ENCODE measurements around the gene DSG1. TPM values are rescaled to one million over a fixed set of nuclear protein-coding genes. Genes with fewer than 3 reads are reported as not detected.

The DSG1 gene
- not detected for total RNA-seq

- Histone ChIP-seq H3K27ac (no peak within 1 kb of the TSS), H3K4me1 (no peaks in the 10 kb centered on the region), H3K27me3 (no peaks in the 10 kb centered on the region), H3K36me3 (no peaks in the 10 kb centered on the region), H3K4me3 (no peak within 1 kb of the TSS), H3K9me3 (no peaks in the 10 kb centered on the region)
- intact Hi-C loops (cut with DNase I): no loop called here
- DNase-seq (ENCODE audit: low spot score in 2 of 2): no peak
- TF ChIP-seq CTCF (IDR thresholded peaks at IDR 0.05): no peak
Observed at GRCh38 chr18:31317860-31318259, at the start of gene DSG1. Gene DSG1 (plus strand): TSS chr18:31318160. CDS start chr18:31318301, 141 bp downstream.

- Histone ChIP-seq H3K27ac (no peak overlapping the region), H3K27me3 (no peaks in the 10 kb centered on the region), H3K9me3 (no peaks in the 10 kb centered on the region), H3K36me3 (no peaks in the 10 kb centered on the region), H3K4me3 (no peak overlapping the region), H3K4me1 (no peaks in the 10 kb centered on the region)
- intact Hi-C loops (cut with DNase I): no loop called here
- no peak for DNase-seq (ENCODE audit: low spot score in 2 of 2)
- TF ChIP-seq CTCF (IDR thresholded peaks at IDR 0.05): no peak
Observed at GRCh38 chr18:31268985-31269406, 49.0 kb upstream of the DSG1 start.

- intact Hi-C loops (cut with DNase I): no loop called here
- no peak for DNase-seq (ENCODE audit: low spot score in 2 of 2)
- no peaks in the 10 kb centered on the region for H3K9me3 ChIP-seq
- H3K27me3 ChIP-seq: no peaks in the 10 kb centered on the region
- H3K4me1 ChIP-seq: no peaks in the 10 kb centered on the region
- no peaks in the 10 kb centered on the region for H3K36me3 ChIP-seq
- no peak overlapping the region for H3K4me3 ChIP-seq
- no peak for TF ChIP-seq CTCF (IDR thresholded peaks at IDR 0.05)
- no peak overlapping the region for H3K27ac ChIP-seq
Observed at GRCh38 chr18:31269566-31269965, 48.4 kb upstream of the DSG1 start.

- Histone ChIP-seq H3K27ac (no peak overlapping the region), H3K9me3 (no peaks in the 10 kb centered on the region), H3K36me3 (no peaks in the 10 kb centered on the region), H3K4me3 (no peak overlapping the region), H3K27me3 (no peaks in the 10 kb centered on the region), H3K4me1 (no peaks in the 10 kb centered on the region)
- intact Hi-C loops (cut with DNase I): no loop called here
- no peak for DNase-seq (ENCODE audit: low spot score in 2 of 2)
- no peak for TF ChIP-seq CTCF (IDR thresholded peaks at IDR 0.05)
Observed at GRCh38 chr18:31270578-31270977, 47.4 kb upstream of the DSG1 start.

GRCh38 chr18:31273812-31274527 is 44.0 kb upstream of the DSG1 start:
- no peak for TF ChIP-seq CTCF (IDR thresholded peaks at IDR 0.05)
- Histone ChIP-seq H3K4me1 (no peaks in the 10 kb centered on the region), H3K27ac (no peak overlapping the region), H3K27me3 (no peaks in the 10 kb centered on the region), H3K36me3 (no peaks in the 10 kb centered on the region), H3K4me3 (no peak overlapping the region), H3K9me3 (no peaks in the 10 kb centered on the region)
- DNase-seq (ENCODE audit: low spot score in 2 of 2): no peak
- intact Hi-C loops (cut with DNase I): no loop called here

- H3K27me3 ChIP-seq: no peaks in the 10 kb centered on the region
- intact Hi-C loops (cut with DNase I): no loop called here
- H3K9me3 ChIP-seq: no peaks in the 10 kb centered on the region
- H3K4me1 ChIP-seq: no peaks in the 10 kb centered on the region
- no peaks in the 10 kb centered on the region for H3K36me3 ChIP-seq
- no peak overlapping the region for H3K4me3 ChIP-seq
- no peak overlapping the region for H3K27ac ChIP-seq
- no peak for DNase-seq (ENCODE audit: low spot score in 2 of 2)
- no peak for TF ChIP-seq CTCF (IDR thresholded peaks at IDR 0.05)
Observed at GRCh38 chr18:31274931-31275330, 43.0 kb upstream of the DSG1 start.
